Smooth muscle cell (in vitro differentiated cells): ENCODE measurements around the gene PRXL2B. TPM values are rescaled to one million over a fixed set of nuclear protein-coding genes. Genes with fewer than 3 reads are reported as not detected.

Source experiments
- DNase-seq: peaks from one replicate; lab custom pipeline; 2025; ENCODE audit not compliant: unreplicated experiment; lab: John Stamatoyannopoulos, UW
- H2AFZ ChIP-seq: fragments of 200-600 bp; sonication (generic); 2 replicates; pipeline ENCODE4 v1.6.0; 2016; ENCODE audit warnings: antibody characterized with exemption, low read depth, mild to moderate bottlenecking
- H3F3A ChIP-seq: fragments of 200-600 bp; sonication (generic); 2 replicates; pipeline ENCODE4 v1.6.0; 2017; ENCODE audit warnings: antibody characterized with exemption, low read depth
- H3K27ac ChIP-seq: fragments of 200-600 bp; sonication (generic); 2 replicates; pipeline ENCODE4 v1.5.1; 2016; ENCODE audit warnings: low read depth, mild to moderate bottlenecking
- H3K27me3 ChIP-seq: fragments of 200-600 bp; sonication (generic); 2 replicates; pipeline ENCODE4 v1.6.1; 2016; ENCODE audit warnings: low read depth, mild to moderate bottlenecking
- H3K36me3 ChIP-seq: fragments of 200-600 bp; sonication (generic); 2 replicates; pipeline ENCODE4 v1.5.1; 2016; ENCODE audit warnings: low read depth
- H3K4me1 ChIP-seq: fragments of 200-600 bp; sonication (generic); 2 replicates; pipeline ENCODE4 v1.5.1; 2016; ENCODE audit warnings: low read depth
- H3K4me2 ChIP-seq: fragments of 200-600 bp; sonication (generic); 2 replicates; pipeline ENCODE4 v1.6.0; 2016; ENCODE audit warnings: mild to moderate bottlenecking
- H3K4me3 ChIP-seq: fragments of 200-600 bp; sonication (generic); 2 replicates; pipeline ENCODE4 v1.5.1; 2016; ENCODE audit warnings: mild to moderate bottlenecking
- H3K79me2 ChIP-seq: fragments of 200-600 bp; sonication (generic); 2 replicates; pipeline ENCODE4 v1.6.0; 2016; ENCODE audit warnings: low read depth, mild to moderate bottlenecking
- H3K9ac ChIP-seq: fragments of 200-600 bp; sonication (generic); 2 replicates; pipeline ENCODE4 v1.6.0; 2016; ENCODE audit warnings: low read depth
- H3K9me3 ChIP-seq: fragments of 200-600 bp; sonication (generic); replicated peaks from 2 replicates; pipeline ENCODE4 v1.5.1; 2016; ENCODE audit warnings: low read depth
- H4K20me1 ChIP-seq: fragments of 200-600 bp; sonication (generic); 2 replicates; pipeline ENCODE4 v1.6.0; 2016; ENCODE audit warnings: low read depth
- CTCF ChIP-seq: fragments of 200-600 bp; sonication (generic); IDR thresholded peaks from 2 replicates; pipeline ENCODE4 v1.5.1; 2017; ENCODE audit warnings: borderline replicate concordance, mild to moderate bottlenecking, antibody characterized with exemption; ENCODE audit not compliant: insufficient read depth, poor library complexity, severe bottlenecking
- WGBS: methylation state at CpG from one replicate; pipeline ENCODE4 v1.1.7; 2016; ENCODE audit warnings: low lambda C conversion rate; 5-methylcytosine and 5-hydroxymethylcytosine counted together
- polyA plus RNA-seq: library from polyadenylated mRNA; unstranded; fragments of >200 nt; fragmentation: Nextera tagmentation; extraction: Ambion mirVana; gene quantifications from 2 replicates; pipeline ENCODE4 v1.2.1, GENCODE V29; 2016
- total RNA-seq: library from RNA; depleted of rRNA; stranded (reverse); fragments of >200 nt; gene quantifications from 2 replicates; pipeline ENCODE4 v1.2.3, GENCODE V29; 2014

PRXL2B gene
- total and polyA plus RNA-seq, 2 experiments from 2014 or later, result 18.4 to 27.4 TPM

- Histone ChIP-seq H4K20me1 (no peaks in the 10 kb centered on the region), H3K27me3 (no peaks in the 10 kb centered on the region), H3K4me2 (no peak overlapping the region), H3F3A (no peaks in the 10 kb centered on the region), H3K4me1 (no peaks in the 10 kb centered on the region), H3K79me2 (no peaks in the 10 kb centered on the region), H3K9ac (no peak overlapping the region), H3K4me3 (no peak overlapping the region), H3K27ac (no peak overlapping the region), H3K9me3 (no peaks in the 10 kb centered on the region), H3K36me3 (no peaks in the 10 kb centered on the region), H2AFZ (no peak overlapping the region)
- WGBS, result 83% methylated on average over 26 of the region's 26 CpGs
- no peak for DNase-seq
- TF ChIP-seq CTCF, result no peak
These were observed 6.8 kb downstream of the PRXL2B start for GRCh38 chr1:2593251-2593878.

GRCh38 chr1:2594001-2594640 lies 7.5 kb downstream of the PRXL2B start:
- no peak overlapping the region for H3K27ac ChIP-seq
- H3K4me3 ChIP-seq, result no peak overlapping the region
- H2AFZ ChIP-seq, result no peak overlapping the region
- DNase-seq, result no peak
- no peaks in the 10 kb centered on the region for H3K4me1 ChIP-seq
- H3K9me3 ChIP-seq, result no peaks in the 10 kb centered on the region
- no peaks in the 10 kb centered on the region for H3K27me3 ChIP-seq
- no peaks in the 10 kb centered on the region for H4K20me1 ChIP-seq
- H3K36me3 ChIP-seq, result no peaks in the 10 kb centered on the region
- no peaks in the 10 kb centered on the region for H3K79me2 ChIP-seq
- TF ChIP-seq CTCF, result no peak
- H3K4me2 ChIP-seq, result no peak overlapping the region
- no peaks in the 10 kb centered on the region for H3F3A ChIP-seq
- WGBS, result 87% methylated on average over 20 of the region's 20 CpGs
- no peak overlapping the region for H3K9ac ChIP-seq

- Histone ChIP-seq H3K36me3 (no peaks in the 10 kb centered on the region), H3K79me2 (no peaks in the 10 kb centered on the region), H3K9ac (no peak overlapping the region), H4K20me1 (no peaks in the 10 kb centered on the region), H3K4me2 (no peak overlapping the region), H3K4me3 (no peak overlapping the region), H3K27me3 (no peaks in the 10 kb centered on the region), H3K27ac (no peak overlapping the region), H2AFZ (no peak overlapping the region), H3K4me1 (no peaks in the 10 kb centered on the region), H3K9me3 (no peaks in the 10 kb centered on the region), H3F3A (no peaks in the 10 kb centered on the region)
- no peak for DNase-seq
- no peak for TF ChIP-seq CTCF
- 89% methylated on average over 17 of the region's 17 CpGs for WGBS
These were observed 8.1 kb downstream of the PRXL2B start for GRCh38 chr1:2594641-2595131.
